ENCODE measurements around the gene LEF1. TPM values are rescaled to one million over a fixed set of nuclear protein-coding genes. Genes with fewer than 3 reads are reported as not detected.

LEF1 gene
- total and polyA plus RNA-seq, 2 donors (not counting 3 experiments of a cell fraction or from before 2014, with no cell fraction given), result 0.46 TPM; not detected in 1

GRCh38 chr4:108146819-108147218 lies 21.9 kb downstream of the LEF1 start:
- no peaks in the 10 kb centered on the region for H3K36me3 ChIP-seq (ENCODE audit: control insufficient read depth in 2 of 2, extremely low read depth in 1 of 2, insufficient read depth in 2 of 2, low read length in 2 of 2)
- H3K79me2 ChIP-seq (ENCODE audit: control insufficient read depth, insufficient read depth, low read length), result no peaks in the 10 kb centered on the region
- H3K9me3 ChIP-seq (replicated peaks; ENCODE audit: control insufficient read depth, insufficient read depth, low read length), result no peaks in the 10 kb centered on the region
- H3K27me3 ChIP-seq (ENCODE audit: control insufficient read depth in 2 of 2, insufficient read depth in 2 of 2, low read length in 2 of 2), result peaks cover 9 to 21% of the 10 kb centered on the region in 2 experiments
- H4K20me1 ChIP-seq (replicated peaks; ENCODE audit: control insufficient read depth, extremely low read depth, insufficient read depth, low read length), result no peaks in the 10 kb centered on the region
- FAIRE-seq, result no peak
- H3K9me1 ChIP-seq (replicated peaks; ENCODE audit: control insufficient read depth, extremely low read depth, insufficient read depth, low read length), result no peaks in the 10 kb centered on the region
- intact Hi-C loops (cut with micrococcal nuclease), result no loop called here
- POLR2A ChIA-PET, result no interaction called here
- no peak overlapping the region for H3K27ac ChIP-seq (ENCODE audit: insufficient read depth, low read depth, low read length)
- no peak overlapping the region for H3K4me2 ChIP-seq (ENCODE audit: insufficient read depth, low read length)
- no peak overlapping the region for H3K4me3 ChIP-seq (replicated peaks in 1 of 3; ENCODE audit: insufficient read depth in 1 of 3, low read depth in 1 of 3, low read length in 3 of 3)
- no peak overlapping the region for H2AFZ ChIP-seq (ENCODE audit: low read depth, low read length)
- no TSS peak for BruUV-seq (replicated peaks)
- H3K4me1 ChIP-seq (ENCODE audit: control insufficient read depth, extremely low read depth, insufficient read depth, low read length), result no peaks in the 10 kb centered on the region
- no peak for DNase-seq (ENCODE audit: low read depth, low spot score)
- dilution Hi-C loops (cut with MboI; ENCODE audit: extremely low pct_ligation_motif_present, low sequenced_read_pairs), result no loop called here
- CTCF ChIA-PET, result no interaction called here
- TF ChIP-seq EZH2 (IDR thresholded peaks at IDR 0.05; ENCODE audit: borderline replicate concordance, low read depth, low read length, severe bottlenecking) (no peak), CTCF (IDR thresholded peaks at IDR 0.05; ENCODE audit: extremely low read depth in 1 of 2, insufficient read depth in 1 of 2, low read depth in 1 of 2, low read length in 2 of 2) (no peak), JUN (IDR thresholded peaks at IDR 0.05; ENCODE audit: borderline replicate concordance, insufficient read depth, insufficient read length, low read depth) (no peak), MAX (IDR thresholded peaks at IDR 0.05; ENCODE audit: insufficient read depth, insufficient read length) (no peak), POLR2AphosphoS5 (IDR thresholded peaks at IDR 0.05; ENCODE audit: insufficient read depth, low read depth, low read length) (no peak), GATA2 (IDR thresholded peaks at IDR 0.05; ENCODE audit: insufficient read depth, insufficient read length, low read depth, low read length) (no peak), FOS (IDR thresholded peaks at IDR 0.05; ENCODE audit: borderline replicate concordance, insufficient read depth, low read length) (no peak), POLR2A (IDR thresholded peaks at IDR 0.05; ENCODE audit: low read depth, low read length) (no peak)
- no peak overlapping the region for H3K9ac ChIP-seq (replicated peaks; ENCODE audit: extremely low read depth, insufficient read depth, low read length)

Measured in endothelial cell of umbilical vein (primary cell).